ENCODE data around the gene SLC22A31.

Gene SLC22A31

GRCh38 chr16:89150090-89150835 lies 50.1 kb downstream of the SLC22A31 start:
- Histone ChIP-seq H3K79me2 (ENCODE audit: insufficient read depth, low read length) (no peaks in the 10 kb centered on the region), H3K9ac (ENCODE audit: low read length) (no peak overlapping the region), H3K4me2 (ENCODE audit: low read length) (no peak overlapping the region), H4K20me1 (ENCODE audit: insufficient read depth, low read length) (no peaks in the 10 kb centered on the region), H3F3A (ENCODE audit: insufficient read depth, low read length) (no peaks in the 10 kb centered on the region), H3K9me3 (ENCODE audit: low read length) (peaks cover 15% of the 10 kb centered on the region), H2AFZ (ENCODE audit: low read length) (no peak overlapping the region), H3K36me3 (ENCODE audit: insufficient read depth, low read length) (peaks cover 68% of the 10 kb centered on the region), H3K27ac (ENCODE audit: low read depth, low read length, poor library complexity, severe bottlenecking) (no peak overlapping the region), H3K27me3 (ENCODE audit: insufficient read depth, low read length) (no peaks in the 10 kb centered on the region), H3K4me3 (ENCODE audit: low read depth, low read length, poor library complexity, severe bottlenecking) (no peak overlapping the region), H3K4me1 (ENCODE audit: insufficient read depth, low read length, severe bottlenecking) (peaks cover 23% of the 10 kb centered on the region), H3K9me2 (ENCODE audit: low read depth, low read length) (no peaks in the 10 kb centered on the region)
- TF ChIP-seq EZH2 (IDR thresholded peaks at IDR 0.05; ENCODE audit: borderline replicate concordance, low read length), result no peak
- TF ChIP-seq CTCF (IDR thresholded peaks at IDR 0.05; ENCODE audit: low read length), result no peak

- Histone ChIP-seq H3K9ac (ENCODE audit: low read length) (no peak overlapping the region), H3K9me3 (ENCODE audit: low read length) (peaks cover 15% of the 10 kb centered on the region), H4K20me1 (ENCODE audit: insufficient read depth, low read length) (no peaks in the 10 kb centered on the region), H2AFZ (ENCODE audit: low read length) (no peak overlapping the region), H3K9me2 (ENCODE audit: low read depth, low read length) (no peaks in the 10 kb centered on the region), H3K27ac (ENCODE audit: low read depth, low read length, poor library complexity, severe bottlenecking) (no peak overlapping the region), H3K27me3 (ENCODE audit: insufficient read depth, low read length) (no peaks in the 10 kb centered on the region), H3K4me1 (ENCODE audit: insufficient read depth, low read length, severe bottlenecking) (peaks cover 15% of the 10 kb centered on the region), H3K79me2 (ENCODE audit: insufficient read depth, low read length) (no peaks in the 10 kb centered on the region), H3K4me2 (ENCODE audit: low read length) (no peak overlapping the region), H3K4me3 (ENCODE audit: low read depth, low read length, poor library complexity, severe bottlenecking) (no peak overlapping the region), H3F3A (ENCODE audit: insufficient read depth, low read length) (no peaks in the 10 kb centered on the region), H3K36me3 (ENCODE audit: insufficient read depth, low read length) (peaks cover 77% of the 10 kb centered on the region)
- TF ChIP-seq EZH2 (IDR thresholded peaks at IDR 0.05; ENCODE audit: borderline replicate concordance, low read length) (no peak), CTCF (IDR thresholded peaks at IDR 0.05; ENCODE audit: low read length) (no peak)
These were observed 51.0 kb downstream of the SLC22A31 start for GRCh38 chr16:89149386-89149785.

- H3K9me3 ChIP-seq (ENCODE audit: low read length), result peaks cover 15% of the 10 kb centered on the region
- no peaks in the 10 kb centered on the region for H3K9me2 ChIP-seq (ENCODE audit: low read depth, low read length)
- no peaks in the 10 kb centered on the region for H4K20me1 ChIP-seq (ENCODE audit: insufficient read depth, low read length)
- H3K9ac ChIP-seq (ENCODE audit: low read length), result no peak overlapping the region
- H3F3A ChIP-seq (ENCODE audit: insufficient read depth, low read length), result no peaks in the 10 kb centered on the region
- peaks cover 98% of the 10 kb centered on the region for H3K36me3 ChIP-seq (ENCODE audit: insufficient read depth, low read length)
- H3K27ac ChIP-seq (ENCODE audit: low read depth, low read length, poor library complexity, severe bottlenecking), result no peak overlapping the region
- H3K27me3 ChIP-seq (ENCODE audit: insufficient read depth, low read length), result no peaks in the 10 kb centered on the region
- no peak overlapping the region for H2AFZ ChIP-seq (ENCODE audit: low read length)
- peaks cover 3% of the 10 kb centered on the region for H3K4me1 ChIP-seq (ENCODE audit: insufficient read depth, low read length, severe bottlenecking)
- no peaks in the 10 kb centered on the region for H3K79me2 ChIP-seq (ENCODE audit: insufficient read depth, low read length)
- no peak overlapping the region for H3K4me2 ChIP-seq (ENCODE audit: low read length)
- H3K4me3 ChIP-seq (ENCODE audit: low read depth, low read length, poor library complexity, severe bottlenecking), result no peak overlapping the region
- TF ChIP-seq EZH2 (IDR thresholded peaks at IDR 0.05; ENCODE audit: borderline replicate concordance, low read length) (no peak), CTCF (IDR thresholded peaks at IDR 0.05; ENCODE audit: low read length) (no peak)
These were observed 53.1 kb downstream of the SLC22A31 start for GRCh38 chr16:89147085-89147817.

Data from OCI-LY1 (cell line).